Prostate gland (tissue), 2 donors: ENCODE results near the gene TSGA10.

Source experiments
- POLR2A ChIP-seq: fragments of 450-650 bp; IDR thresholded peaks from one replicate; pipeline ENCODE4 v1.6.1; 2016; ENCODE audit warnings: antibody characterized with exemption, mild to moderate bottlenecking
- TF ChIP-seq, protein P1 (sequence below), 4 experiments: fragments of 200-600 bp in 2 of 4; fragments of 450-650 bp in 2 of 4; sonication (generic) in 2 of 4; IDR thresholded peaks; 1 replicate in 3 of 4; 2 replicates in 1 of 4; pipeline ENCODE4 v1.5.1; 2016 to 2019; ENCODE audit warnings: antibody characterized with exemption in 4 of 4, mild to moderate bottlenecking in 2 of 4, moderate library complexity in 2 of 4

- TF ChIP-seq, protein P1, sequence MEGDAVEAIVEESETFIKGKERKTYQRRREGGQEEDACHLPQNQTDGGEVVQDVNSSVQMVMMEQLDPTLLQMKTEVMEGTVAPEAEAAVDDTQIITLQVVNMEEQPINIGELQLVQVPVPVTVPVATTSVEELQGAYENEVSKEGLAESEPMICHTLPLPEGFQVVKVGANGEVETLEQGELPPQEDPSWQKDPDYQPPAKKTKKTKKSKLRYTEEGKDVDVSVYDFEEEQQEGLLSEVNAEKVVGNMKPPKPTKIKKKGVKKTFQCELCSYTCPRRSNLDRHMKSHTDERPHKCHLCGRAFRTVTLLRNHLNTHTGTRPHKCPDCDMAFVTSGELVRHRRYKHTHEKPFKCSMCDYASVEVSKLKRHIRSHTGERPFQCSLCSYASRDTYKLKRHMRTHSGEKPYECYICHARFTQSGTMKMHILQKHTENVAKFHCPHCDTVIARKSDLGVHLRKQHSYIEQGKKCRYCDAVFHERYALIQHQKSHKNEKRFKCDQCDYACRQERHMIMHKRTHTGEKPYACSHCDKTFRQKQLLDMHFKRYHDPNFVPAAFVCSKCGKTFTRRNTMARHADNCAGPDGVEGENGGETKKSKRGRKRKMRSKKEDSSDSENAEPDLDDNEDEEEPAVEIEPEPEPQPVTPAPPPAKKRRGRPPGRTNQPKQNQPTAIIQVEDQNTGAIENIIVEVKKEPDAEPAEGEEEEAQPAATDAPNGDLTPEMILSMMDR (IDR thresholded peaks at IDR 0.05), result no peak
- no peak for TF ChIP-seq POLR2A
Observed at GRCh38 chr2:99184811-99185210, 30.1 kb upstream of the TSGA10 start.
